Right lobe of liver (tissue), 6 donors: ENCODE data around the gene HDAC4. TPM values are rescaled to one million over a fixed set of nuclear protein-coding genes. Genes with fewer than 3 reads are reported as not detected.

Experiments
- ATAC-seq, 4 donors: fragments of 200-7000 bp; cut with Tn5 transposase; one replicate each; pipeline ENCODE4 v1.9.1; 2020; ENCODE audit warnings: mild to moderate bottlenecking in 4 of 4, moderate library complexity in 4 of 4
- DNase-seq, 3 donors: peaks; one replicate each; pipeline ENCODE4 v3.0.0-alpha.2; 2020
- H3K27ac ChIP-seq, 3 donors: fragments of 200-600 bp; one replicate each; pipeline ENCODE4 v1.8.0; 2022
- H3K27me3 ChIP-seq, 2 donors: fragments of 200-600 bp; one replicate each; pipeline ENCODE4 v1.8.0; 2022
- H3K36me3 ChIP-seq, 4 donors: fragments of 200-600 bp; sonication (generic) in 1 of 4; one replicate each; pipeline versions ENCODE4 v1.5.1 to v1.8.0; 2017 to 2022; ENCODE audit warnings: control low read depth in 1 of 4
- H3K4me1 ChIP-seq, 4 donors: fragments of 200-600 bp; sonication (generic) in 1 of 4; one replicate each; pipeline versions ENCODE4 v1.5.1 to v1.8.0; 2017 to 2022; ENCODE audit warnings: control low read depth in 1 of 4
- H3K4me3 ChIP-seq, 3 donors: fragments of 200-600 bp; one replicate each; pipeline ENCODE4 v1.8.0; 2022
- H3K9me3 ChIP-seq, 4 donors: fragments of 200-600 bp; sonication (generic) in 1 of 4; one replicate each; pipeline versions ENCODE4 v1.5.1 to v1.8.0; 2017 to 2022; ENCODE audit warnings: control low read depth in 1 of 4
- POLR2A ChIP-seq: fragments of 450-650 bp; IDR thresholded peaks from one replicate; pipeline ENCODE4 v1.6.1; 2017; ENCODE audit warnings: antibody characterized with exemption, mild to moderate bottlenecking
- WGBS: methylation state at CpG from one replicate; pipeline ENCODE4 v1.1.6; 2018; ENCODE audit warnings: low coverage, low lambda C conversion rate; ENCODE audit not compliant: insufficient coverage; ENCODE audit errors: missing lambda C conversion rate; 5-methylcytosine and 5-hydroxymethylcytosine counted together
- intact Hi-C, 2 donors: fragments of 100-400 bp; cut with DNase I; formaldehyde crosslinking; loops; one replicate each; pipeline versions ENCODE4 v1.11.2 to v1.14.1; 2022
- total RNA-seq, 6 experiments: library from RNA; depleted of rRNA in 2 of 6; stranded (reverse); fragments of >200 nt in 2 of 6; fragmentation: NEBNext Ultra II Directional in 3 of 6; extraction: Animal tissue kit (Norgen Biotek cat#: 25700) in 3 of 6; gene quantifications; one replicate each; pipeline versions ENCODE4 v1.1.0 to v1.2.4, GENCODE V29; 2016 to 2023
- TF ChIP-seq, protein P1 (sequence below), 4 donors: fragments of 200-600 bp in 3 of 4; fragments of 450-650 bp in 1 of 4; IDR thresholded peaks; one replicate each; pipeline versions ENCODE4 v1.5.1 to v1.8.0; 2016 to 2022; ENCODE audit warnings: antibody characterized with exemption in 4 of 4, mild to moderate bottlenecking in 2 of 4
- donor health status: DM: no; HTN: yes; CAD: no.
- donor health status: DM: no; HTN: no; CAD: no.
- donor health status: DM: no; HTN: no; CAD: no.
- donor health status: DM: no; HTN: yes; CAD: no.
- donor health status: DM: no; HTN: yes; CAD: no.

Gene HDAC4
- total RNA-seq, 6 experiments from 2014 or later, result 8.9 to 22.4 (median 14.7) TPM

DNA sequence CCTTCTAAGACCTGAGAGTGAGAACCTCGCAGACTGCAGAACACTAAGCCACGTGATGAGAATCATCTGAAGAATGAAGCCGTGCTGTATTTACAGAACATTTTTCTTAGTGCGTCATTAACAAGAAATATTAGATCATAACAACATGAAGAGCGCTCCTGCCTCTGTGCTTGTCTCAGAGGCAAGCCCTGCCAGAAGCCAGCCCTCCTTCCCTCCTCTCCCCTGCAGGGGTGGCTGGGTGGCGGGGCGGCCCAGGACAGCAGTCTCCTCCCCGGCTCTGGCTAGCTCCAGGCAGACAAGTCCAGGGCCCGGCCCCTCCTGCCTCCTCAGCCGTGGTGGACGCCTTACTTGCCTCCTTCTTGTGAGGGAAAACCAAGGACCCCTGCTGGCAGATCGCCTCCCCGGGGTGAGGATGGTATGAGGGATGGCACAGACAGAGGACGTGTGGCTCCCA lies 290.2 kb downstream of the HDAC4 start:
- H3K4me1 ChIP-seq, result peaks cover 0 to 13% (median 0%) of the 10 kb centered on the region in 4 donors
- H3K27me3 ChIP-seq, result no peaks in the 10 kb centered on the region
- ATAC-seq (no peak), DNase-seq (no peak)
- TF ChIP-seq, protein P1, sequence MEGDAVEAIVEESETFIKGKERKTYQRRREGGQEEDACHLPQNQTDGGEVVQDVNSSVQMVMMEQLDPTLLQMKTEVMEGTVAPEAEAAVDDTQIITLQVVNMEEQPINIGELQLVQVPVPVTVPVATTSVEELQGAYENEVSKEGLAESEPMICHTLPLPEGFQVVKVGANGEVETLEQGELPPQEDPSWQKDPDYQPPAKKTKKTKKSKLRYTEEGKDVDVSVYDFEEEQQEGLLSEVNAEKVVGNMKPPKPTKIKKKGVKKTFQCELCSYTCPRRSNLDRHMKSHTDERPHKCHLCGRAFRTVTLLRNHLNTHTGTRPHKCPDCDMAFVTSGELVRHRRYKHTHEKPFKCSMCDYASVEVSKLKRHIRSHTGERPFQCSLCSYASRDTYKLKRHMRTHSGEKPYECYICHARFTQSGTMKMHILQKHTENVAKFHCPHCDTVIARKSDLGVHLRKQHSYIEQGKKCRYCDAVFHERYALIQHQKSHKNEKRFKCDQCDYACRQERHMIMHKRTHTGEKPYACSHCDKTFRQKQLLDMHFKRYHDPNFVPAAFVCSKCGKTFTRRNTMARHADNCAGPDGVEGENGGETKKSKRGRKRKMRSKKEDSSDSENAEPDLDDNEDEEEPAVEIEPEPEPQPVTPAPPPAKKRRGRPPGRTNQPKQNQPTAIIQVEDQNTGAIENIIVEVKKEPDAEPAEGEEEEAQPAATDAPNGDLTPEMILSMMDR (IDR thresholded peaks at IDR 0.05), result no peak
- TF ChIP-seq POLR2A, result no peak
- no peak overlapping the region for H3K27ac ChIP-seq
- H3K4me3 ChIP-seq, result no peak overlapping the region
- peaks cover 0 to 5% (median 0%) of the 10 kb centered on the region in 4 donors for H3K36me3 ChIP-seq
- intact Hi-C loops, result no loop called here
- H3K9me3 ChIP-seq, result no peaks in the 10 kb centered on the region
- 76% methylated on average over 3 of the region's 14 CpGs for WGBS

DNA sequence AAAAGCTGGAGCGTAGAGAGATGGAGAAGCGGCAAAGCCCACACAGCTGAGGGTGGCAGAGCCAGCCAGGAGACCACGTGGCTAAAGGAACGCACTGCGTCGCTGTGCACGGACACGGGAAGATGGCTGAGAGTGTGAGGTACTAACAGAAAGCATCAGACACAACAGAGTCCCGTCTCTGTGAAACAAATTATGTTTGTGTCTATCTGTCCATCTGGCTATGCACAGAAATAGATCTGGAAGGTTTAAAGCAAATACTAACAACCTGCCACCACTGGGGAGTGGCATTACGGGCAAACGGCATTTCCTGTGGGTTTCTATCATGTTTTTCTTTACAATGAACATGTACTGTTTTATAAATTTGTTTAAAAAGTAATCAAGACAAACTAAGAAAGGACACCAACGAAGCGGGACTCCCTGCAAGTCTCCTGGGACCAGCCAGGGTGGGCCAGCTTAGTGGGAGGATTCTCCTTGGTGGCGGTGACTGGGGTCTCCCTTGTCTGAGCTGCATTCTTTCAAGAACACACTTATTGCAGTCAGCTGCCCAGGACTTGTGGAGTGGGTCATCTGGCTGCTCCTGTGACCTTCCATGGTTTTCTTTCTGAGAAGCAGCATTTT lies 290.8 kb downstream of the HDAC4 start:
- no peaks in the 10 kb centered on the region for H3K27me3 ChIP-seq
- no peak overlapping the region for H3K4me3 ChIP-seq
- TF ChIP-seq POLR2A, result no peak
- TF ChIP-seq, protein P1 (IDR thresholded peaks at IDR 0.05), result no peak
- peaks cover 0 to 13% (median 0%) of the 10 kb centered on the region in 4 donors for H3K4me1 ChIP-seq
- ATAC-seq (no peak), DNase-seq (no peak)
- no peaks in the 10 kb centered on the region for H3K9me3 ChIP-seq
- 69% methylated on average over 8 of the region's 14 CpGs for WGBS
- intact Hi-C loops, result no loop called here
- H3K36me3 ChIP-seq, result peaks cover 0 to 5% (median 0%) of the 10 kb centered on the region in 4 donors
- no peak overlapping the region for H3K27ac ChIP-seq

GRCh38 chr2:239109041-239109927 lies 291.5 kb downstream of the HDAC4 start:
- Histone ChIP-seq H3K4me3 (no peak overlapping the region), H3K27me3 (no peaks in the 10 kb centered on the region), H3K9me3 (no peaks in the 10 kb centered on the region), H3K27ac (no peak overlapping the region), H3K36me3 (peaks cover 0 to 9% (median 0%) of the 10 kb centered on the region in 4 donors), H3K4me1 (peaks cover 0 to 13% (median 0%) of the 10 kb centered on the region in 4 donors)
- WGBS, result 50% methylated on average over 8 of the region's 19 CpGs
- TF ChIP-seq POLR2A, result no peak
- DNase-seq (peak; percentile 78 to 88 (median 88)), ATAC-seq (peak; percentile 83 to 95 (median 88))
- intact Hi-C loops, result no loop called here

DNA sequence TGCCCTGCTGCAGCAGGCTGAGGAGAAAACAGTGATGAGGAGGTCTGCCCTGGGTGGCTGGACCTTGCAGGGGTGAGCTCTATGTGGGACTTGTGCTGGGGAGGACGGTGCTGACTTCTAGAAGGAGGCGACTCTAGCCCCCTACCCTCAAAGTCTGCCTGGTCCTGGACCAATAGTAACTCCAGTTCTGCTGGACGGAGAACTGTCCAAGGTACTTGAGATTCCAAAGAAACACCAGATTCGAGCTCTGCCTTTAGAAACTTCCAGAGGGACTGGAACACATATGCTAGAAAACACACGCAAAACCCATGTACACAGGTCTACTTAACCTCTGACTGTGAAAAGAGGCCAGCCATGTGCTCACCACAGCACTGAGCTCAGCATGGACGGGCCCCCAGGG lies 292.4 kb downstream of the HDAC4 start:
- Histone ChIP-seq H3K4me3 (no peak overlapping the region), H3K36me3 (peaks cover 0 to 9% (median 0%) of the 10 kb centered on the region in 4 donors), H3K9me3 (no peaks in the 10 kb centered on the region), H3K27me3 (no peaks in the 10 kb centered on the region), H3K27ac (no peak overlapping the region), H3K4me1 (peaks cover 0 to 13% (median 0%) of the 10 kb centered on the region in 4 donors)
- TF ChIP-seq, protein P1 (IDR thresholded peaks at IDR 0.05), result no peak
- 71% methylated on average over 4 of the region's 6 CpGs for WGBS
- DNase-seq (no peak), ATAC-seq (no peak)
- intact Hi-C loops, result no loop called here

DNA sequence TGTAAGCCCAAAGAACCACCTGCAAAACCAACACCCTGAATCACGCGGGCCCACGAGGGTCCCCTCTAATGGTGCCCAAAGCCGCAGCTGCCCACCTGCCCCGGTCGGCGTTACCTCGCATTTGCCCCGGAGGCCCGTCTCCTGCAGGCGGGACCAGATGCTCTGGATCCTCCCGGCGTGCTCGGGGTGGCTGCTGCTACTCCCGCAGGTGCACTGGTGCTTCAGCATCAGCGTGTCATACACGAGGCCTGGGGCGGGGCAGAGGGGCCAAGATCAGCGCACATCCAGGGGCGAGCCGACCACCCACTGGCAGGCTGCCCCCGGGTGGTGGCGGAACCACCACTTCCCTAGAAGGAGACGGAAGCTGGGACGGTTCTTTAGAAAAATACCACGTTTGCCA lies 292.9 kb downstream of the HDAC4 start:
- H3K36me3 ChIP-seq, result peaks cover 0 to 10% (median 0%) of the 10 kb centered on the region in 4 donors
- DNase-seq, result no peak

More for the DNA sequence above, 292.9 kb downstream of the HDAC4 start:
- Histone ChIP-seq H3K27ac (no peak overlapping the region), H3K4me3 (no peak overlapping the region), H3K27me3 (no peaks in the 10 kb centered on the region), H3K9me3 (no peaks in the 10 kb centered on the region), H3K4me1 (peaks cover 0 to 13% (median 0%) of the 10 kb centered on the region in 4 donors)
- ATAC-seq, result no peak
- WGBS, result 99% methylated on average over 14 of the region's 26 CpGs
- intact Hi-C loops, result no loop called here
- no peak for TF ChIP-seq POLR2A
- TF ChIP-seq, protein P1 (IDR thresholded peaks at IDR 0.05), result no peak
